Heart left ventricle (tissue), 13 donors: ENCODE measurements around the gene TMEM120A.

Experiments used
- POLR2A ChIP-seq, 2 donors: fragments of 450-650 bp; IDR thresholded peaks; one replicate each; pipeline ENCODE4 v1.6.1; 2017; ENCODE audit warnings: antibody characterized with exemption in 2 of 2, mild to moderate bottlenecking in 2 of 2, moderate library complexity in 2 of 2
- TF ChIP-seq, protein P1 (sequence below), 12 donors: fragments of 200-600 bp; sonication (generic) in 4 of 12; IDR thresholded peaks; one replicate each; pipeline versions ENCODE4 v1.5.0 to v1.8.0; 2018 to 2022; ENCODE audit warnings: antibody characterized with exemption in 12 of 12, mild to moderate bottlenecking in 5 of 12
- donor health status: ischemic (EF 13 %, LVEDD 7.1; RV severe dilation, severe dysfunction).
- donor health status: DM: no; HTN: yes; CAD: no.
- donor health status: DM: no; HTN: no; CAD: no.
- donor health status: ischemic (EF 25% LVEDD 6.9; RV normal size, moderate dysfunction).
- donor health status: ischemic (EF 25% LVEDD 5.7; RV mildly dilated, moderate dysfunction).
- donor health status: ischemic (EF 35%, LVEDD 5.7; RV mildly dilated, moderate dysfunction).
- donor health status: nonischemic (EF 11% LVEDD 7.7; RV severe dilation, severe dysfunction).
- donor health status: DM: yes; HTN: yes; CAD: no.
- donor health status: PGD.
- donor health status: ischemic (EF 29% LVEDD 5.4; RV normal size, mild dysfunction).
- donor health status: nonischemic (EF 23%, LVEDD 6.1; RV moderate dilation, normal function).

DNA sequence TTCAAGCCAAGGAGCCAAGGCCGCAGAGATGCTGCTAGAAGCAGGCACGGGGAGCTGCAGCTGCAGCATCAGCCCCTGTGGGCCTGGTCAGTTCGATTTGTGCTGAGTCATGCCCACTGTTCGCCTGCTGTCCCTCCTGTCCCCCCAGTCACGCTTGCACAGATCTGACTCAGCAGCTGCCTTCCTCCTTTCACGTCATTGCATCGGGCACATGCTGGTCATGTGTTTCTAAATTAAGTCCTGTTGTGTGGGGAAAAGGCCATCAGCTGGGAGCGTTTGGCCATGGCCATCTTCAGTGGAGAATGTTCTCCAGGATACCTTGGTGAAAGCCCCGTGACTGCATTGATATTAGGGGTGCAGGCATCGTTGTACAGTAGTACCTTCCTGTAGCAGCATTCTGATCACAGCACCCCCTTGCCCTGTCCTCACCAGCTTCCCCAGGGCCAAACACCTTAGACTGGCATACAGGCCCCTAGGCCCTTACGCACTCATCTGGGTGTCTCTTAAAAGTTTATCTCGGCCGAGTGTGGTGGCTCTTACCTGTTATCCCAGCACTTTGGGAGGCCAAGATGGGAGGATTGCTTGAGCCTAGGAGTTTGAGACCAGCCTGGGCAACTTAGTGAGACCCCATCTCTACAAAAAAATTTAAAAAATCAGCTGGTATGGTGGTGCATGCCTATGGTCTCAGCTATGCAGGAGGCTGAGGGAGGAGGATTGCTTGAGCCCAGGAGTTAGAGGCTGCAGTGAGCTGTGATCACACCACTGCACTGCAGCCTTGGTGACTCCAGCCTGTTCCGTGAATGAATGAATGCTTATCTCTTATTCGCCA, 56.2 kb downstream of the TMEM120A start:
- TF ChIP-seq, protein P1, sequence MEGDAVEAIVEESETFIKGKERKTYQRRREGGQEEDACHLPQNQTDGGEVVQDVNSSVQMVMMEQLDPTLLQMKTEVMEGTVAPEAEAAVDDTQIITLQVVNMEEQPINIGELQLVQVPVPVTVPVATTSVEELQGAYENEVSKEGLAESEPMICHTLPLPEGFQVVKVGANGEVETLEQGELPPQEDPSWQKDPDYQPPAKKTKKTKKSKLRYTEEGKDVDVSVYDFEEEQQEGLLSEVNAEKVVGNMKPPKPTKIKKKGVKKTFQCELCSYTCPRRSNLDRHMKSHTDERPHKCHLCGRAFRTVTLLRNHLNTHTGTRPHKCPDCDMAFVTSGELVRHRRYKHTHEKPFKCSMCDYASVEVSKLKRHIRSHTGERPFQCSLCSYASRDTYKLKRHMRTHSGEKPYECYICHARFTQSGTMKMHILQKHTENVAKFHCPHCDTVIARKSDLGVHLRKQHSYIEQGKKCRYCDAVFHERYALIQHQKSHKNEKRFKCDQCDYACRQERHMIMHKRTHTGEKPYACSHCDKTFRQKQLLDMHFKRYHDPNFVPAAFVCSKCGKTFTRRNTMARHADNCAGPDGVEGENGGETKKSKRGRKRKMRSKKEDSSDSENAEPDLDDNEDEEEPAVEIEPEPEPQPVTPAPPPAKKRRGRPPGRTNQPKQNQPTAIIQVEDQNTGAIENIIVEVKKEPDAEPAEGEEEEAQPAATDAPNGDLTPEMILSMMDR (IDR thresholded peaks at IDR 0.05) = no peak
- TF ChIP-seq POLR2A (IDR thresholded peaks at IDR 0.05) = peak in 1 of 2 donors; percentile 18
